OCI-LY3 (cell line): ENCODE measurements around the gene SART1.

Experiments
- H2AFZ ChIP-seq: fragments of 200-600, 300-600 bp; shearing (Covaris generic); 2 replicates; pipeline ENCODE4 v1.6.0; 2014; ENCODE audit warnings: antibody characterized with exemption, low read depth, low read length
- H3K27ac ChIP-seq: fragments of 200-600, 300-600 bp; sonication (generic); 2 replicates; pipeline ENCODE4 v1.5.1; 2014; ENCODE audit warnings: mild to moderate bottlenecking, low read length, moderate library complexity, mixed read lengths
- H3K27me3 ChIP-seq: fragments of 200-600, 300-600 bp; sonication (generic); 2 replicates; pipeline ENCODE4 v1.6.1; 2014; ENCODE audit warnings: low read depth, low read length, mixed read lengths
- H3K36me3 ChIP-seq: fragments of 200-600, 300-600 bp; sonication (generic); replicated peaks from 2 replicates; pipeline ENCODE3; 2014; ENCODE audit warnings: low read depth, low read length, mixed read lengths
- H3K4me1 ChIP-seq: fragments of 300-600, 200-600 bp; sonication (generic); 2 replicates; pipeline ENCODE4 v1.6.1; 2014; ENCODE audit warnings: low read length, mixed read lengths
- H3K4me2 ChIP-seq: fragments of 200-600, 300-600 bp; sonication (generic); 2 replicates; pipeline ENCODE4 v1.6.1; 2014; ENCODE audit warnings: low read length, mixed read lengths
- H3K4me3 ChIP-seq: fragments of 300-600, 200-600 bp; sonication (generic); 2 replicates; pipeline ENCODE4 v1.5.1; 2014; ENCODE audit warnings: antibody characterized with exemption, mild to moderate bottlenecking, low read length, moderate library complexity
- H3K79me2 ChIP-seq: fragments of 300-600, 200-600 bp; shearing (Covaris generic); 2 replicates; pipeline ENCODE4 v1.6.1; 2014; ENCODE audit warnings: mild to moderate bottlenecking, low read length, mixed read lengths
- H3K9ac ChIP-seq: fragments of 300-600, 200-600 bp; shearing (Covaris generic); 2 replicates; pipeline ENCODE4 v1.6.0; 2014; ENCODE audit warnings: mild to moderate bottlenecking, low read length, moderate library complexity
- H3K9me3 ChIP-seq: fragments of 200-600, 300-600 bp; shearing (Covaris generic); 2 replicates; pipeline ENCODE4 v1.6.1; 2014; ENCODE audit warnings: low read length, mixed read lengths; ENCODE audit not compliant: insufficient read depth
- H4K20me1 ChIP-seq: fragments of 200-600, 300-600 bp; sonication (generic); 2 replicates; pipeline ENCODE4 v1.6.1; 2016; ENCODE audit warnings: low read length, mixed read lengths; ENCODE audit not compliant: insufficient read depth
- CTCF ChIP-seq: fragments of 200-600, 300-600 bp; sonication (generic); IDR thresholded peaks from 2 replicates; pipeline ENCODE4 v1.5.1; 2014; ENCODE audit warnings: antibody characterized with exemption, low read length, low read depth
- EZH2phosphoT487 ChIP-seq: fragments of 200-600 bp; shearing (Covaris generic); IDR thresholded peaks from 2 replicates; pipeline ENCODE4 v1.6.1; 2018; ENCODE audit warnings: antibody characterized with exemption, mixed run types, low read depth

Gene SART1

DNA sequence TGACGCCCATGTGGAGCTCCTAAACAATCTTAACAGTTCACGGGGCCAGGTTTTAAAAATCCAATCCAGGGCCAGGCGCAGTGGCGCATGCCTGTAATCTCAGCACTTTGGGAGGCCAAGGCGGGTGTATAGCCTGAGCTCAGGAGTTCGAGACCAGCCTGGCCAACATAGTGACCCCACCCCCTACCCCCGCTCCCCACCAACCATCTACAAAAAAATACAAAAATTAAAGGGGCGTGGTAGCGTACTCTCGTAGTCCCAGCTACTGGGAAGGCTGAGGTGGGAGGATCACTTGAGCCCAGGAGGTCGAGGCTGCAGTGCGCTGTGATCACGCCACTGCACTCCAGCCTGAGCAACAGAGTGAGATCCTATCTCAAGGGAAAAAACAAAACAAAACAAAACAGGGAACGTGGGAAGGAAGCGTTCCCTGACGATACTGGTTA is 689 bp upstream of the SART1 start:
- H2AFZ ChIP-seq, result peak overlapping the region; percentile 44; the same call in 1 of the 2 replicates
- H3K4me1 ChIP-seq, result peaks cover 21% of the 10 kb centered on the region
- H3K4me3 ChIP-seq, result peak overlapping the region; percentile 81
- peak overlapping the region; percentile 89 for H3K9ac ChIP-seq
- H3K9me3 ChIP-seq, result no peaks in the 10 kb centered on the region
- H3K36me3 ChIP-seq, result peaks cover 6% of the 10 kb centered on the region
- H3K27ac ChIP-seq, result peak overlapping the region; percentile 72
- TF ChIP-seq EZH2phosphoT487 (no peak), CTCF (no peak)
- 0 out of 2 replicates have a peak, but pooled peaks cover 7% of the 10 kb centered on the region for H4K20me1 ChIP-seq
- no peaks in the 10 kb centered on the region for H3K27me3 ChIP-seq
- H3K4me2 ChIP-seq, result peak overlapping the region; percentile 66
- peaks cover 32% of the 10 kb centered on the region for H3K79me2 ChIP-seq

DNA sequence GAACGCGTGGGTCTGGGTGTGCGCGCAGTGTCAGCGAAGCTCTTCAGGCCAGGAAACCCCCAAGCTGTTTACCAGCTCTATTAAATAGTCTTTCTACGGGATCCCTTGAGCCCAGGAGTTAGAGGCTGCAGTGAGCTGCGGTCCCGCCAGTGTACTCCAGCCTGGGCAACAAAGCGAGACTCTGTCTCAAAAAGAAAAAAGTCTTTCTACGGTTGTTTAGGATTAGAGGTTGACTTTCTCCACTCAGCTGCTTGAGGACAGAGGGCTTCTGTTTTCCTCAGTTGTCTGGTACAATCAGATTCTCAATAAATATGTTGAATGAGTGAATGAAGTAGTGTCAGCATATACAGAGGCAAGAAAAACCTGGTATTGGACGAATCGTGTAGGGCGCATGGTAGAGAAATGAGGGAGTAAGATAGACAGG is 619 bp downstream of the SART1 start:
- peaks cover 11% of the 10 kb centered on the region for H3K4me1 ChIP-seq
- peak overlapping the region; percentile 87 for H3K4me2 ChIP-seq
- no peak overlapping the region for H3K27ac ChIP-seq
- H3K4me3 ChIP-seq, result peak overlapping the region; percentile 81
- H3K9me3 ChIP-seq, result no peaks in the 10 kb centered on the region
- peaks cover 32% of the 10 kb centered on the region for H3K79me2 ChIP-seq
- no peak overlapping the region for H2AFZ ChIP-seq
- peak overlapping the region; percentile 87 for H3K9ac ChIP-seq
- H3K27me3 ChIP-seq, result no peaks in the 10 kb centered on the region
- 0 out of 2 replicates have a peak, but pooled peaks cover 7% of the 10 kb centered on the region for H4K20me1 ChIP-seq
- no peak for TF ChIP-seq CTCF
- TF ChIP-seq EZH2phosphoT487, result no peak
- peaks cover 19% of the 10 kb centered on the region for H3K36me3 ChIP-seq

- Histone ChIP-seq H3K27ac (no peak overlapping the region), H3K9ac (no peak overlapping the region), H3K79me2 (peaks cover 32% of the 10 kb centered on the region), H4K20me1 (0 out of 2 replicates have a peak, but pooled peaks cover 7% of the 10 kb centered on the region), H2AFZ (no peak overlapping the region), H3K4me2 (no peak overlapping the region), H3K27me3 (no peaks in the 10 kb centered on the region), H3K4me1 (peaks cover 10% of the 10 kb centered on the region), H3K9me3 (no peaks in the 10 kb centered on the region), H3K4me3 (no peak overlapping the region), H3K36me3 (peaks cover 38% of the 10 kb centered on the region)
- TF ChIP-seq CTCF, result no peak
- no peak for TF ChIP-seq EZH2phosphoT487
These were observed 3.4 kb downstream of the SART1 start for GRCh38 chr11:65964906-65965305.

GRCh38 chr11:65965986-65966762 is 4.6 kb downstream of the SART1 start:
- Histone ChIP-seq H3K9me3 (no peaks in the 10 kb centered on the region), H3K4me1 (peaks cover 10% of the 10 kb centered on the region), H4K20me1 (0 out of 2 replicates have a peak, but pooled peaks cover 7% of the 10 kb centered on the region), H3K27ac (no peak overlapping the region), H3K36me3 (peaks cover 42% of the 10 kb centered on the region), H3K79me2 (peaks cover 32% of the 10 kb centered on the region), H3K4me3 (no peak overlapping the region), H3K4me2 (no peak overlapping the region), H2AFZ (no peak overlapping the region), H3K9ac (no peak overlapping the region), H3K27me3 (no peaks in the 10 kb centered on the region)
- TF ChIP-seq EZH2phosphoT487 (no peak), CTCF (no peak)
